HepG2 (cell line): ENCODE results near the gene AKT2. TPM values are rescaled to one million over a fixed set of nuclear protein-coding genes. Genes with fewer than 3 reads are reported as not detected.

Experiments
- ATAC-seq: fragments of 200-7000 bp; cut with Tn5 transposase; 3 replicates; pipeline ENCODE4 v1.9.1; 2020; ENCODE audit warnings: mild to moderate bottlenecking, moderate library complexity
- BruUV-seq: library from RNA; stranded (reverse); fragments of 400-500 nt; replicated peaks from 2 replicates; lab custom pipeline; 2021; lab: Mats Ljungman, UMichigan
- CTCF ChIA-PET: fragments of 300-600 bp; formaldehyde crosslinking; extraction: SDS; loops from one replicate; lab custom pipeline; 2021; ENCODE audit warnings: low total read pairs, inconsistent platforms, low intra/inter-chr PET ratio; lab: Yijun Ruan, JAX
- POLR2A ChIA-PET: fragments of 350-600 bp; sonication (Branson Sonifier 250); formaldehyde crosslinking; loops from one replicate; lab custom pipeline; 2020; ENCODE audit warnings: antibody characterized with exemption, inconsistent platforms; lab: Yijun Ruan, JAX
- DNase-seq: peaks from one replicate; pipeline ENCODE4 v3.0.0-alpha.2; 2015; ENCODE audit warnings: low spot score
- FAIRE-seq: peaks from 3 replicates; lab custom pipeline; 2011; peaks lifted over from hg19 to GRCh38; lab: Jason Lieb, UNC
- H2AFZ ChIP-seq: one replicate; pipeline ENCODE4 v1.6.1; 2011; ENCODE audit warnings: low read length, inconsistent platforms
- H3K27ac ChIP-seq: fragments of 300-600 bp; 3 replicates; pipeline ENCODE4 v1.8.0; 2011; ENCODE audit warnings: mixed run types, mild to moderate bottlenecking, mixed read lengths, low read length, inconsistent platforms; ENCODE audit not compliant: insufficient read depth; ENCODE audit errors: extremely low read length
- H3K27me3 ChIP-seq, 2 experiments: fragments of 200-600 bp in 1 of 2; 2 replicates in 1 of 2; 3 replicates in 1 of 2; pipeline versions ENCODE4 v1.6.0 to v1.8.0; 2011; ENCODE audit warnings: low read length in 2 of 2, mild to moderate bottlenecking in 2 of 2, moderate library complexity in 2 of 2, inconsistent platforms in 1 of 2; ENCODE audit not compliant: insufficient read depth in 2 of 2, control insufficient read depth in 1 of 2
- H3K36me3 ChIP-seq, 2 experiments: fragments of 200-600 bp in 1 of 2; replicated peaks in 1 of 2; 2 replicates in 1 of 2; 3 replicates in 1 of 2; pipeline versions ENCODE4 v1.5.1 to v1.8.0; 2011; ENCODE audit warnings: low read length in 2 of 2, inconsistent platforms in 1 of 2; ENCODE audit not compliant: insufficient read depth in 2 of 2, control insufficient read depth in 1 of 2
- H3K4me1 ChIP-seq: 2 replicates; pipeline ENCODE4 v1.5.1; 2012; ENCODE audit warnings: low read length, inconsistent platforms; ENCODE audit not compliant: insufficient read depth
- H3K4me2 ChIP-seq: 2 replicates; pipeline ENCODE4 v1.6.0; 2011; ENCODE audit warnings: low read depth, low read length, inconsistent platforms
- H3K4me3 ChIP-seq, 3 experiments: fragments of 200-600 bp in 1 of 3; sonication (generic), shearing (Covaris generic) in 1 of 3; replicated peaks in 1 of 3; 2 replicates each; pipeline ENCODE4 v1.5.1; 2011 to 2016; ENCODE audit warnings: low read length in 3 of 3, inconsistent platforms in 2 of 3, low read depth in 2 of 3, mild to moderate bottlenecking in 2 of 3, control low read depth in 1 of 3, mixed read lengths in 1 of 3; ENCODE audit not compliant: insufficient read depth in 1 of 3
- H3K79me2 ChIP-seq: one replicate; pipeline ENCODE4 v1.6.1; 2011; ENCODE audit warnings: low read length, inconsistent platforms; ENCODE audit not compliant: insufficient read depth
- H3K9ac ChIP-seq: 2 replicates; pipeline ENCODE4 v1.6.0; 2011; ENCODE audit warnings: mild to moderate bottlenecking, low read depth, low read length, inconsistent platforms; ENCODE audit not compliant: insufficient read depth
- H3K9me3 ChIP-seq: 2 replicates; pipeline ENCODE4 v1.5.1; 2012; ENCODE audit warnings: mild to moderate bottlenecking, low read length
- H4K20me1 ChIP-seq: 2 replicates; pipeline ENCODE4 v1.6.0; 2011; ENCODE audit warnings: inconsistent platforms, mild to moderate bottlenecking, low read length, moderate library complexity; ENCODE audit not compliant: insufficient read depth
- AKAP8 ChIP-seq: sonication (generic); formaldehyde crosslinking; IDR thresholded peaks from 2 replicates; pipeline ENCODE4 v1.5.1; 2020; ENCODE audit warnings: mild to moderate bottlenecking, missing genetic modification reagents
- CENPX ChIP-seq: sonication (generic); formaldehyde crosslinking; IDR thresholded peaks from 2 replicates; pipeline ENCODE4 v1.9.0; 2021; ENCODE audit warnings: mild to moderate bottlenecking, missing genetic modification reagents, moderate library complexity
- CREM ChIP-seq, 2 experiments: sonication (generic) in 1 of 2; formaldehyde crosslinking in 1 of 2; IDR thresholded peaks; 2 replicates each; pipeline versions ENCODE4 v1.4.0 to v1.6.1; 2016 to 2020; ENCODE audit warnings: antibody characterized with exemption in 1 of 2, mild to moderate bottlenecking in 1 of 2, missing genetic modification reagents in 1 of 2
- FOXK1 ChIP-seq: sonication (generic); formaldehyde crosslinking; IDR thresholded peaks from 2 replicates; pipeline ENCODE4 v1.4.0; 2020; ENCODE audit warnings: low read depth, missing genetic modification reagents, borderline replicate concordance
- GFI1 ChIP-seq: sonication (generic); formaldehyde crosslinking; IDR thresholded peaks from 2 replicates; pipeline ENCODE4 v1.5.0; 2020; ENCODE audit warnings: missing genetic modification reagents, mild to moderate bottlenecking, borderline replicate concordance
- MED8 ChIP-seq: sonication (generic); formaldehyde crosslinking; IDR thresholded peaks from 2 replicates; pipeline ENCODE4 v1.8.1; 2023; ENCODE audit warnings: mild to moderate bottlenecking, missing genetic modification reagents; ENCODE audit not compliant: insufficient replicate concordance
- MIXL1 ChIP-seq: IDR thresholded peaks from 2 replicates; pipeline ENCODE4 v1.6.1; 2016
- RCOR2 ChIP-seq: IDR thresholded peaks from 2 replicates; pipeline ENCODE4 v1.6.1; 2016; ENCODE audit warnings: missing biosample characterization, missing genetic modification reagents
- XRCC5 ChIP-seq: fragments of 200-400 bp; formaldehyde crosslinking; optimal IDR thresholded peaks from 2 replicates; pipeline ENCODE3; 2017; ENCODE audit warnings: mild to moderate bottlenecking, low read length
- ZNF326 ChIP-seq: sonication (generic); formaldehyde crosslinking; IDR thresholded peaks from 2 replicates; pipeline ENCODE4 v1.4.0; 2020; ENCODE audit warnings: missing genetic modification reagents, borderline replicate concordance
- ZNF329 ChIP-seq: sonication (generic); formaldehyde crosslinking; IDR thresholded peaks from 2 replicates; pipeline ENCODE4 v1.9.0; 2021; ENCODE audit warnings: low read depth, mild to moderate bottlenecking, missing genetic modification reagents
- ZNF33B ChIP-seq: sonication (generic); formaldehyde crosslinking; IDR thresholded peaks from 2 replicates; pipeline ENCODE4 v1.5.1; 2020; ENCODE audit warnings: mild to moderate bottlenecking, missing genetic modification reagents
- ZNF7 ChIP-seq: IDR thresholded peaks from 2 replicates; pipeline ENCODE4 v1.6.1; 2016; ENCODE audit warnings: missing biosample characterization, missing genetic modification reagents
- WGBS: methylation state at CpG from one replicate; pipeline ENCODE4 v1.1.6; 2017; ENCODE audit warnings: low lambda C conversion rate; 5-methylcytosine and 5-hydroxymethylcytosine counted together
- in situ Hi-C: cut with HindIII; loops from 2 replicates; pipeline ENCODE4 v1.10.0; 2017; ENCODE audit warnings: low pct_unique_long_range_greater_than_20kb; ENCODE audit not compliant: extremely low pct_ligation_motif_present
- intact Hi-C: fragments of 100-400 bp; cut with micrococcal nuclease; formaldehyde crosslinking; loops from one replicate; pipeline ENCODE4 v1.10.0; 2022; ENCODE audit not compliant: unreplicated experiment
- polyA plus RNA-seq, 8 experiments: library from polyadenylated mRNA; depleted of rRNA in 3 of 8; stranded (reverse) in 7 of 8; unstranded in 1 of 8; fragments of >200 nt; fragmentation: Illumina TruSeq in 4 of 8; extraction: Trizol in 4 of 8; gene quantifications; 2 replicates each; pipeline versions ENCODE4 v1.2.1 to v1.2.3, GENCODE V29; 2011 to 2016; ENCODE audit warnings: low read depth in 4 of 8, missing spikeins in 1 of 8, mixed read lengths in 1 of 8; ENCODE audit not compliant: insufficient read depth in 1 of 8
- total RNA-seq, 5 experiments: library from RNA; depleted of rRNA; stranded (reverse); fragments of >200 nt; fragmentation: Illumina TruSeq; extraction: Trizol; gene quantifications; 2 replicates each; pipeline ENCODE4 v1.2.3, GENCODE V29; 2016; ENCODE audit warnings: low read depth in 1 of 5
- TF ChIP-seq, protein P1 (sequence below): fragments of 450-650 bp; IDR thresholded peaks from 2 replicates; pipeline ENCODE4 v1.6.1; 2016
- TF ChIP-seq, protein P2 (sequence below): sonication (generic); formaldehyde crosslinking; IDR thresholded peaks from 2 replicates; pipeline ENCODE4 v1.5.0; 2020; ENCODE audit warnings: missing genetic modification reagents
- TF ChIP-seq, protein P3 (sequence below): sonication (generic); formaldehyde crosslinking; IDR thresholded peaks from 2 replicates; pipeline ENCODE4 v1.5.0; 2020; ENCODE audit warnings: missing genetic modification reagents
- TF ChIP-seq, protein P4 (sequence below): sonication (generic); formaldehyde crosslinking; IDR thresholded peaks from 2 replicates; pipeline ENCODE4 v1.8.0; 2022; ENCODE audit warnings: missing genetic modification reagents, mild to moderate bottlenecking, borderline replicate concordance
- TF ChIP-seq, protein P5 (sequence below): sonication (generic); formaldehyde crosslinking; IDR thresholded peaks from 2 replicates; pipeline ENCODE4 v1.5.0; 2020; ENCODE audit warnings: mild to moderate bottlenecking, missing genetic modification reagents

AKT2 gene
- total and polyA plus RNA-seq, 2 of the 13 experiments (the other 11 are each of a cell fraction or from before 2014, with no cell fraction given), result 82.1 to 173 TPM

DNA sequence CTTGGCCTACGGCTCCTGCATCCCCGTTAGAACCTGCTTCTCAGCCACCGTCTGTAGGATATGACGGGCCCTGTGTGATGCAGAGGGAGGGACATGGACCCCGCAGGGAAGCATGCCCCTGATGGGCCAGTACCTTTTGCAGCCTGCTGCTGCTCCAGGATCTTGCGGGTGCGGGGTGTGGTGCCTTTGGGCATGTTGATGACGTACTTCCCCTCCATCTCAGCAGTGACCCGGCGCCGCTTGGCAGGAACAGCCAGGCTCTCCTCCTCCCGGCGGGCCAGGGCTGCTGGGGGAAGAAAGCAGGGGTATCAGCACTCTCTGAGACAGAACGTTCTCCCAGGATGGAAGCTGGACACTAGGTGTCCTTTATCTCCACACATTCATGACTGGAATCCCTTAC is 41.1 kb upstream of the AKT2 start (continued):
- no peak for TF ChIP-seq ZNF329 (CRISPR knock-in tag)

DNA sequence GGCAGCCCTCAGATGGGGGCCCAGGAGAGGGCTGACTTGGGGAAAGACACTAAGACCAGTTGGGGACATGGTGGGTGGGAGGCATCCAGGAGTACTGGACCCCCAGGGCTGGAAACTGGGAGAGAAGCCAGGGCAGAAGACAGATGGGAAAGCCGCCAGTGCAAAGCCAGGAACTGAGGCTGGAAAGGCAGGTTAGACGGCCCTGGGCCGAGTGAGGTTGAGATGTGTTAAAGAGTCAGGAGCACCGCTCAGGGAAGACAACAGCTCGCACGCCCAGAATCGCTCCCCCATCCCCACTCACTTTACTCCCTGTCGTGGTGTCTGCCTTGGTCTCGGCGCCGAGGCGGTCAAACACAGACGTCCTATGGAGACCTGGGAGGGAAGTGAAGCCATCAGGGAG is 38.6 kb upstream of the AKT2 start:
- intact Hi-C loops (no loop called here), in situ Hi-C loops (no loop called here)
- H3K27me3 ChIP-seq, result no peaks in the 10 kb centered on the region
- H3K36me3 ChIP-seq, result peaks cover 27 to 59% of the 10 kb centered on the region in 2 experiments
- ChIA-PET POLR2A (no interaction called here), CTCF (no interaction called here)
- WGBS, result 97% methylated on average over 13 of the region's 13 CpGs
- TF ChIP-seq, protein P1, sequence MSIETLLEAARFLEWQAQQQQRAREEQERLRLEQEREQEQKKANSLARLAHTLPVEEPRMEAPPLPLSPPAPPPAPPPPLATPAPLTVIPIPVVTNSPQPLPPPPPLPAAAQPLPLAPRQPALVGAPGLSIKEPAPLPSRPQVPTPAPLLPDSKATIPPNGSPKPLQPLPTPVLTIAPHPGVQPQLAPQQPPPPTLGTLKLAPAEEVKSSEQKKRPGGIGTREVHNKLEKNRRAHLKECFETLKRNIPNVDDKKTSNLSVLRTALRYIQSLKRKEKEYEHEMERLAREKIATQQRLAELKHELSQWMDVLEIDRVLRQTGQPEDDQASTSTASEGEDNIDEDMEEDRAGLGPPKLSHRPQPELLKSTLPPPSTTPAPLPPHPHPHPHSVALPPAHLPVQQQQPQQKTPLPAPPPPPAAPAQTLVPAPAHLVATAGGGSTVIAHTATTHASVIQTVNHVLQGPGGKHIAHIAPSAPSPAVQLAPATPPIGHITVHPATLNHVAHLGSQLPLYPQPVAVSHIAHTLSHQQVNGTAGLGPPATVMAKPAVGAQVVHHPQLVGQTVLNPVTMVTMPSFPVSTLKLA, result no peak
- no peak for TF ChIP-seq ZNF326 (CRISPR knock-in tag)
- TF ChIP-seq MIXL1 (CRISPR knock-in tag), result no peak
- TF ChIP-seq, protein P2, sequence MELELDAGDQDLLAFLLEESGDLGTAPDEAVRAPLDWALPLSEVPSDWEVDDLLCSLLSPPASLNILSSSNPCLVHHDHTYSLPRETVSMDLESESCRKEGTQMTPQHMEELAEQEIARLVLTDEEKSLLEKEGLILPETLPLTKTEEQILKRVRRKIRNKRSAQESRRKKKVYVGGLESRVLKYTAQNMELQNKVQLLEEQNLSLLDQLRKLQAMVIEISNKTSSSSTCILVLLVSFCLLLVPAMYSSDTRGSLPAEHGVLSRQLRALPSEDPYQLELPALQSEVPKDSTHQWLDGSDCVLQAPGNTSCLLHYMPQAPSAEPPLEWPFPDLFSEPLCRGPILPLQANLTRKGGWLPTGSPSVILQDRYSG (CRISPR knock-in tag), result no peak
- TF ChIP-seq GFI1 (CRISPR knock-in tag), result no peak
- TF ChIP-seq, protein P3, sequence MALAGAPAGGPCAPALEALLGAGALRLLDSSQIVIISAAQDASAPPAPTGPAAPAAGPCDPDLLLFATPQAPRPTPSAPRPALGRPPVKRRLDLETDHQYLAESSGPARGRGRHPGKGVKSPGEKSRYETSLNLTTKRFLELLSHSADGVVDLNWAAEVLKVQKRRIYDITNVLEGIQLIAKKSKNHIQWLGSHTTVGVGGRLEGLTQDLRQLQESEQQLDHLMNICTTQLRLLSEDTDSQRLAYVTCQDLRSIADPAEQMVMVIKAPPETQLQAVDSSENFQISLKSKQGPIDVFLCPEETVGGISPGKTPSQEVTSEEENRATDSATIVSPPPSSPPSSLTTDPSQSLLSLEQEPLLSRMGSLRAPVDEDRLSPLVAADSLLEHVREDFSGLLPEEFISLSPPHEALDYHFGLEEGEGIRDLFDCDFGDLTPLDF, result no peak
- no peak for TF ChIP-seq CREM (IDR thresholded peaks at IDR 0.05)
- no peak for TF ChIP-seq CREM (CRISPR knock-in tag; IDR thresholded peaks at IDR 0.05)
- TF ChIP-seq RCOR2 (CRISPR knock-in tag), result no peak
- no peak for TF ChIP-seq FOXK1 (CRISPR knock-in tag)
- TF ChIP-seq MED8 (CRISPR knock-in tag), result no peak
- no peak for TF ChIP-seq ZNF7
- no peak for TF ChIP-seq XRCC5
- no peak for TF ChIP-seq AKAP8 (CRISPR knock-in tag)
- no peak for TF ChIP-seq ZNF33B
- TF ChIP-seq CENPX (CRISPR knock-in tag), result no peak
- TF ChIP-seq, protein P4, sequence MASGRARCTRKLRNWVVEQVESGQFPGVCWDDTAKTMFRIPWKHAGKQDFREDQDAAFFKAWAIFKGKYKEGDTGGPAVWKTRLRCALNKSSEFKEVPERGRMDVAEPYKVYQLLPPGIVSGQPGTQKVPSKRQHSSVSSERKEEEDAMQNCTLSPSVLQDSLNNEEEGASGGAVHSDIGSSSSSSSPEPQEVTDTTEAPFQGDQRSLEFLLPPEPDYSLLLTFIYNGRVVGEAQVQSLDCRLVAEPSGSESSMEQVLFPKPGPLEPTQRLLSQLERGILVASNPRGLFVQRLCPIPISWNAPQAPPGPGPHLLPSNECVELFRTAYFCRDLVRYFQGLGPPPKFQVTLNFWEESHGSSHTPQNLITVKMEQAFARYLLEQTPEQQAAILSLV (CRISPR knock-in tag), result no peak
- TF ChIP-seq, protein P5, sequence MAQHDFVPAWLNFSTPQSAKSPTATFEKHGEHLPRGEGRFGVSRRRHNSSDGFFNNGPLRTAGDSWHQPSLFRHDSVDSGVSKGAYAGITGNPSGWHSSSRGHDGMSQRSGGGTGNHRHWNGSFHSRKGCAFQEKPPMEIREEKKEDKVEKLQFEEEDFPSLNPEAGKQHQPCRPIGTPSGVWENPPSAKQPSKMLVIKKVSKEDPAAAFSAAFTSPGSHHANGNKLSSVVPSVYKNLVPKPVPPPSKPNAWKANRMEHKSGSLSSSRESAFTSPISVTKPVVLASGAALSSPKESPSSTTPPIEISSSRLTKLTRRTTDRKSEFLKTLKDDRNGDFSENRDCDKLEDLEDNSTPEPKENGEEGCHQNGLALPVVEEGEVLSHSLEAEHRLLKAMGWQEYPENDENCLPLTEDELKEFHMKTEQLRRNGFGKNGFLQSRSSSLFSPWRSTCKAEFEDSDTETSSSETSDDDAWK (CRISPR knock-in tag), result no peak
- no peak overlapping the region for H3K4me2 ChIP-seq
- no TSS peak for BruUV-seq
- H3K27ac ChIP-seq, result no peak overlapping the region
- H3K79me2 ChIP-seq, result no peaks in the 10 kb centered on the region
- no peaks in the 10 kb centered on the region for H3K9me3 ChIP-seq
- DNase-seq, result no peak
- H3K9ac ChIP-seq, result no peak overlapping the region
- no peak for ATAC-seq
- FAIRE-seq, result no peak
- no peaks in the 10 kb centered on the region for H3K4me1 ChIP-seq
- H4K20me1 ChIP-seq, result no peaks in the 10 kb centered on the region
- H2AFZ ChIP-seq, result no peak overlapping the region
- H3K4me3 ChIP-seq, result no peak overlapping the region
